K562 (cell line): ENCODE measurements around the gene ADAMTS14. TPM values are rescaled to one million over a fixed set of nuclear protein-coding genes. Genes with fewer than 3 reads are reported as not detected.

Experiments used
- ATAC-seq: fragments of 200-7000 bp; cut with Tn5 transposase; 3 replicates; pipeline ENCODE4 v1.9.1; 2020; ENCODE audit warnings: moderate library complexity
- BruUV-seq: library from RNA; stranded (reverse); fragments of 400-500 nt; replicated peaks from 2 replicates; lab custom pipeline; 2021; lab: Mats Ljungman, UMichigan
- CTCF ChIA-PET: fragments of 300-600 bp; formaldehyde crosslinking; extraction: SDS; loops from one replicate; lab custom pipeline; 2021; ENCODE audit warnings: low intra/inter-chr PET ratio; lab: Yijun Ruan, JAX
- POLR2A ChIA-PET: fragments of 300-600, 350-650 bp; sonication (Branson Sonifier 250); formaldehyde crosslinking; extraction: SDS; loops from one replicate; lab custom pipeline; 2021; ENCODE audit warnings: antibody characterized with exemption, inconsistent platforms; lab: Yijun Ruan, JAX
- DNase-seq, 4 experiments: peaks; one replicate each; pipeline versions ENCODE4 v3.0.0 to v3.0.0-alpha.2; 2011 to 2018; ENCODE audit warnings: low spot score in 3 of 4, mixed read lengths in 3 of 4; ENCODE audit errors: extremely low read depth in 1 of 4
- FAIRE-seq: peaks from 2 replicates; lab custom pipeline; 2011; peaks lifted over from hg19 to GRCh38; lab: Jason Lieb, UNC
- H2AFZ ChIP-seq: 2 replicates; pipeline ENCODE4 v1.6.0; 2011; ENCODE audit warnings: low read depth, low read length, control low read depth, inconsistent platforms
- H3K27ac ChIP-seq: fragments of 200-600 bp; 3 replicates; pipeline ENCODE4 v1.8.0; 2011; ENCODE audit warnings: low read depth, mild to moderate bottlenecking, control low read depth, inconsistent platforms, low read length, moderate library complexity, mixed read lengths; ENCODE audit errors: extremely low read depth
- H3K27me3 ChIP-seq, 2 experiments: fragments of 300-600 bp in 1 of 2; 2 replicates in 1 of 2; 3 replicates in 1 of 2; pipeline versions ENCODE4 v1.6.0 to v1.8.0; 2011; ENCODE audit warnings: inconsistent platforms in 2 of 2, low read length in 2 of 2, mild to moderate bottlenecking in 1 of 2, mixed read lengths in 1 of 2, moderate library complexity in 1 of 2; ENCODE audit not compliant: control insufficient read depth in 2 of 2, insufficient read depth in 2 of 2
- H3K36me3 ChIP-seq: fragments of 300-600 bp; 3 replicates; pipeline ENCODE4 v1.8.0; 2011; ENCODE audit warnings: mild to moderate bottlenecking, low read length, inconsistent platforms; ENCODE audit not compliant: control insufficient read depth, insufficient read depth
- H3K4me1 ChIP-seq, 2 experiments: fragments of 200-600 bp in 1 of 2; replicated peaks in 1 of 2; 2 replicates in 1 of 2; 3 replicates in 1 of 2; pipeline versions ENCODE4 v1.5.1 to v1.8.0; 2011; ENCODE audit warnings: inconsistent platforms in 2 of 2, low read length in 2 of 2, mild to moderate bottlenecking in 1 of 2, mixed read lengths in 1 of 2, moderate library complexity in 1 of 2; ENCODE audit not compliant: control insufficient read depth in 2 of 2, insufficient read depth in 2 of 2
- H3K4me2 ChIP-seq: 2 replicates; pipeline ENCODE4 v1.6.1; 2011; ENCODE audit warnings: low read length, control low read depth, inconsistent platforms, mixed read lengths; ENCODE audit not compliant: insufficient read depth
- H3K4me3 ChIP-seq: fragments of 200-600 bp; sonication (generic), shearing (Covaris generic); 2 replicates; pipeline ENCODE4 v1.5.1; 2016; ENCODE audit warnings: control low read depth, inconsistent platforms
- H3K79me2 ChIP-seq: fragments of 200-600 bp; 3 replicates; pipeline ENCODE4 v1.8.0; 2011; ENCODE audit warnings: low read length, inconsistent platforms; ENCODE audit not compliant: control insufficient read depth, insufficient read depth
- H3K9ac ChIP-seq, 2 experiments: 2 replicates each; pipeline versions ENCODE4 v1.6.0 to v1.6.1; 2011; ENCODE audit warnings: low read depth in 2 of 2, low read length in 2 of 2, control low read depth in 1 of 2, inconsistent platforms in 1 of 2, mild to moderate bottlenecking in 1 of 2, mixed read lengths in 1 of 2; ENCODE audit not compliant: insufficient read depth in 1 of 2
- H3K9me1 ChIP-seq: one replicate; pipeline ENCODE4 v1.6.0; 2011; ENCODE audit warnings: inconsistent platforms, mild to moderate bottlenecking, low read length, moderate library complexity; ENCODE audit not compliant: control insufficient read depth, insufficient read depth
- H3K9me3 ChIP-seq: replicated peaks from 2 replicates; pipeline ENCODE4 v1.5.1; 2011; ENCODE audit warnings: low read depth, low read length, inconsistent platforms; ENCODE audit not compliant: control insufficient read depth, insufficient read depth
- H4K20me1 ChIP-seq: replicated peaks from 2 replicates; pipeline ENCODE4 v1.6.1; 2011; ENCODE audit warnings: low read length, inconsistent platforms, mixed read lengths; ENCODE audit not compliant: control insufficient read depth, insufficient read depth
- ARID1B ChIP-seq: fragments of 450-650 bp; IDR thresholded peaks from 2 replicates; pipeline ENCODE4 v1.6.1; 2016; ENCODE audit warnings: antibody characterized with exemption, mild to moderate bottlenecking, inconsistent platforms
- ARID3B ChIP-seq: fragments of 250-450 bp; sonication (Bioruptor Pico); IDR thresholded peaks from 2 replicates; pipeline ENCODE4 v1.4.0; 2020; ENCODE audit warnings: borderline replicate concordance
- BRCA1 ChIP-seq, 2 experiments: fragments of 450-650 bp in 1 of 2; sonication (generic) in 1 of 2; formaldehyde crosslinking in 1 of 2; IDR thresholded peaks; 2 replicates each; pipeline versions ENCODE4 v1.5.0 to v1.6.1; 2017 to 2020; ENCODE audit warnings: mild to moderate bottlenecking in 1 of 2, missing genetic modification reagents in 1 of 2
- BRD4 ChIP-seq: fragments of 200-600 bp; sonication (generic); IDR thresholded peaks from 2 replicates; pipeline ENCODE4 v1.6.1; 2017; ENCODE audit warnings: inconsistent platforms
- GATAD2A ChIP-seq: fragments of 450-650 bp; IDR thresholded peaks from 2 replicates; pipeline ENCODE4 v1.6.1; 2017
- HMG20A ChIP-seq: fragments of 450-650 bp; formaldehyde crosslinking; conservative IDR thresholded peaks from 2 replicates; pipeline ENCODE4 v1.4.0; 2020; ENCODE audit warnings: mild to moderate bottlenecking, mixed read lengths
- KAT8 ChIP-seq: fragments of 450-650 bp; IDR thresholded peaks from 2 replicates; pipeline ENCODE4 v1.6.1; 2016; ENCODE audit warnings: low read depth, mild to moderate bottlenecking
- PTTG1 ChIP-seq: fragments of 450-650 bp; IDR thresholded peaks from 2 replicates; pipeline ENCODE4 v1.6.1; 2016; ENCODE audit warnings: low read depth, mild to moderate bottlenecking, missing genetic modification characterization, missing compliant biosample characterization
- SMAD4 ChIP-seq: fragments of 250-450 bp; sonication (Bioruptor Pico); conservative IDR thresholded peaks from 2 replicates; pipeline ENCODE4 v1.8.0; 2021; ENCODE audit warnings: inconsistent platforms, mild to moderate bottlenecking, moderate library complexity
- SNIP1 ChIP-seq: fragments of 450-650 bp; IDR thresholded peaks from 2 replicates; pipeline ENCODE4 v1.7.1; 2017; ENCODE audit warnings: low read depth, mild to moderate bottlenecking
- TARDBP ChIP-seq: fragments of 450-650 bp; IDR thresholded peaks from 2 replicates; pipeline ENCODE4 v1.6.1; 2016
- in situ Hi-C: fragments of 300-500 bp; cut with MboI; formaldehyde crosslinking; loops from 4 replicates; pipeline ENCODE4 v1.15.0; 2018; ENCODE audit warnings: inconsistent platforms, mixed read lengths
- intact Hi-C: fragments of 100-400 bp; cut with micrococcal nuclease; formaldehyde crosslinking; loops from 2 replicates; pipeline ENCODE4 v1.14.2; 2022
- polyA plus RNA-seq, 8 experiments: library from polyadenylated mRNA; depleted of rRNA in 4 of 8; stranded (reverse) in 5 of 8; unstranded in 3 of 8; fragments of >200 nt; fragmentation: Nextera tagmentation in 2 of 8; fragmentation: Illumina TruSeq in 1 of 8; extraction: Ambion mirVana in 2 of 8; extraction: Trizol in 1 of 8; gene quantifications; 2 replicates each; pipeline versions ENCODE4 v1.2.1 to v1.2.3, GENCODE V29; 2011 to 2014; ENCODE audit warnings: inconsistent platforms in 1 of 8, missing spikeins in 1 of 8
- total RNA-seq, 7 experiments: library from RNA; depleted of rRNA in 6 of 7; stranded (reverse); fragments of >200 nt in 6 of 7; fragmentation: Illumina TruSeq in 2 of 7; extraction: Trizol in 2 of 7; gene quantifications; 2 replicates each; pipeline versions ENCODE4 v1.2.1 to v1.2.3, GENCODE V29; 2011 to 2021; ENCODE audit warnings: low replicate concordance in 1 of 7
- TF ChIP-seq, protein P1 (sequence below): sonication (generic); formaldehyde crosslinking; IDR thresholded peaks from 2 replicates; pipeline ENCODE4 v1.5.0; 2020; ENCODE audit warnings: missing genetic modification reagents
- TF ChIP-seq, protein P2 (sequence below): fragments of 450-650 bp; IDR thresholded peaks from 2 replicates; pipeline ENCODE4 v1.6.1; 2017; ENCODE audit warnings: antibody characterized with exemption
- TF ChIP-seq, protein P3 (sequence below): fragments of 250-450 bp; sonication (Bioruptor Pico); IDR thresholded peaks from 2 replicates; pipeline ENCODE4 v1.4.0; 2020

The ADAMTS14 gene
- total and polyA plus RNA-seq, 9 of the 15 experiments (the other 6 are each of a cell fraction or from before 2014, with no cell fraction given), result 0.04 to 37.4 (median 15.9) TPM

DNA sequence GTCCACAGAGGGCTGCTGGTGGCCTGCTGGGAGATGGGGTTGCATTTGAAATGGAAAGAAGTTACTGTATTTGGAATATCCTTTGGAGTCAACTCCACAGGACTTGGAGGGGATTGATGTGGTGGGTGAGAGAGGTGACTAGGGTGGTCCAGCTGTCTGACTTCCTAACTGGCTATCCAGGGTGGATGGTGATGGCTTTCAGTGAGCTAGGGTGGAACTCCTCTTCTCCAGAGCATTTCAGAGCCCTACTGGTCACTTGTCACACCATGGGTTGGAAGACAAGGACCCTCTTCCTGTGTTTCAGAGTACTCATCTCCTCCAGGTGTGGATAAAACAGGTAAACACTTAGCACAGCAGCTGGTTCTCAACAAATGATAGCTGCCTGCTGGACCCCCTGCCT lies 3.3 kb upstream of the ADAMTS14 start:
- Histone ChIP-seq H3K27ac (peak overlapping the region; percentile 82), H3K27me3 (no peaks in the 10 kb centered on the region), H2AFZ (peak overlapping the region; percentile 79), H3K9ac (peak overlapping the region; percentile 57 to 85; a peak in 3 of 4 replicates), H3K4me3 (no peak overlapping the region), H3K79me2 (peaks cover 28% of the 10 kb centered on the region), H3K9me1 (no peaks in the 10 kb centered on the region), H4K20me1 (no peaks in the 10 kb centered on the region), H3K9me3 (no peaks in the 10 kb centered on the region), H3K4me1 (peaks cover 73 to 86% of the 10 kb centered on the region in 2 experiments), H3K36me3 (peaks cover 1% of the 10 kb centered on the region; the same call in 1 of the 3 replicates), H3K4me2 (peak overlapping the region; percentile 58)
- intact Hi-C loops, result no loop called here
- no TSS peak for BruUV-seq
- FAIRE-seq (no peak), DNase-seq (no peak), ATAC-seq (no peak)
- CTCF ChIA-PET, result no interaction called here
- POLR2A ChIA-PET, result interaction anchor here (0.6 to 2.5 kb wide), 4 partner anchors 8 to 110 kb away, joined by 3 to 8 read pairs (median 5); no protein-coding TSS in a partner anchor
- in situ Hi-C loops, result no loop called here
- no peak for TF ChIP-seq SNIP1
- TF ChIP-seq, protein P1, sequence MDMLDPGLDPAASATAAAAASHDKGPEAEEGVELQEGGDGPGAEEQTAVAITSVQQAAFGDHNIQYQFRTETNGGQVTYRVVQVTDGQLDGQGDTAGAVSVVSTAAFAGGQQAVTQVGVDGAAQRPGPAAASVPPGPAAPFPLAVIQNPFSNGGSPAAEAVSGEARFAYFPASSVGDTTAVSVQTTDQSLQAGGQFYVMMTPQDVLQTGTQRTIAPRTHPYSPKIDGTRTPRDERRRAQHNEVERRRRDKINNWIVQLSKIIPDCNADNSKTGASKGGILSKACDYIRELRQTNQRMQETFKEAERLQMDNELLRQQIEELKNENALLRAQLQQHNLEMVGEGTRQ (CRISPR knock-in tag), result no peak
- no peak for TF ChIP-seq HMG20A (CRISPR knock-in tag)
- no peak for TF ChIP-seq BRCA1 (IDR thresholded peaks at IDR 0.05)
- TF ChIP-seq BRCA1 (CRISPR knock-in tag; IDR thresholded peaks at IDR 0.05), result peak; percentile 55; the same call in 1 of the 2 replicates
- TF ChIP-seq BRD4, result no peak
- TF ChIP-seq ARID3B (CRISPR knock-in tag), result no peak
- TF ChIP-seq, protein P2, sequence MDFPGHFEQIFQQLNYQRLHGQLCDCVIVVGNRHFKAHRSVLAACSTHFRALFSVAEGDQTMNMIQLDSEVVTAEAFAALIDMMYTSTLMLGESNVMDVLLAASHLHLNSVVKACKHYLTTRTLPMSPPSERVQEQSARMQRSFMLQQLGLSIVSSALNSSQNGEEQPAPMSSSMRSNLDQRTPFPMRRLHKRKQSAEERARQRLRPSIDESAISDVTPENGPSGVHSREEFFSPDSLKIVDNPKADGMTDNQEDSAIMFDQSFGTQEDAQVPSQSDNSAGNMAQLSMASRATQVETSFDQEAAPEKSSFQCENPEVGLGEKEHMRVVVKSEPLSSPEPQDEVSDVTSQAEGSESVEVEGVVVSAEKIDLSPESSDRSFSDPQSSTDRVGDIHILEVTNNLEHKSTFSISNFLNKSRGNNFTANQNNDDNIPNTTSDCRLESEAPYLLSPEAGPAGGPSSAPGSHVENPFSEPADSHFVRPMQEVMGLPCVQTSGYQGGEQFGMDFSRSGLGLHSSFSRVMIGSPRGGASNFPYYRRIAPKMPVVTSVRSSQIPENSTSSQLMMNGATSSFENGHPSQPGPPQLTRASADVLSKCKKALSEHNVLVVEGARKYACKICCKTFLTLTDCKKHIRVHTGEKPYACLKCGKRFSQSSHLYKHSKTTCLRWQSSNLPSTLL, result no peak
- no peak for TF ChIP-seq GATAD2A
- TF ChIP-seq TARDBP, result no peak
- no peak for TF ChIP-seq ARID1B
- no peak for TF ChIP-seq SMAD4 (CRISPR knock-in tag)
- no peak for TF ChIP-seq KAT8
- TF ChIP-seq, protein P3, sequence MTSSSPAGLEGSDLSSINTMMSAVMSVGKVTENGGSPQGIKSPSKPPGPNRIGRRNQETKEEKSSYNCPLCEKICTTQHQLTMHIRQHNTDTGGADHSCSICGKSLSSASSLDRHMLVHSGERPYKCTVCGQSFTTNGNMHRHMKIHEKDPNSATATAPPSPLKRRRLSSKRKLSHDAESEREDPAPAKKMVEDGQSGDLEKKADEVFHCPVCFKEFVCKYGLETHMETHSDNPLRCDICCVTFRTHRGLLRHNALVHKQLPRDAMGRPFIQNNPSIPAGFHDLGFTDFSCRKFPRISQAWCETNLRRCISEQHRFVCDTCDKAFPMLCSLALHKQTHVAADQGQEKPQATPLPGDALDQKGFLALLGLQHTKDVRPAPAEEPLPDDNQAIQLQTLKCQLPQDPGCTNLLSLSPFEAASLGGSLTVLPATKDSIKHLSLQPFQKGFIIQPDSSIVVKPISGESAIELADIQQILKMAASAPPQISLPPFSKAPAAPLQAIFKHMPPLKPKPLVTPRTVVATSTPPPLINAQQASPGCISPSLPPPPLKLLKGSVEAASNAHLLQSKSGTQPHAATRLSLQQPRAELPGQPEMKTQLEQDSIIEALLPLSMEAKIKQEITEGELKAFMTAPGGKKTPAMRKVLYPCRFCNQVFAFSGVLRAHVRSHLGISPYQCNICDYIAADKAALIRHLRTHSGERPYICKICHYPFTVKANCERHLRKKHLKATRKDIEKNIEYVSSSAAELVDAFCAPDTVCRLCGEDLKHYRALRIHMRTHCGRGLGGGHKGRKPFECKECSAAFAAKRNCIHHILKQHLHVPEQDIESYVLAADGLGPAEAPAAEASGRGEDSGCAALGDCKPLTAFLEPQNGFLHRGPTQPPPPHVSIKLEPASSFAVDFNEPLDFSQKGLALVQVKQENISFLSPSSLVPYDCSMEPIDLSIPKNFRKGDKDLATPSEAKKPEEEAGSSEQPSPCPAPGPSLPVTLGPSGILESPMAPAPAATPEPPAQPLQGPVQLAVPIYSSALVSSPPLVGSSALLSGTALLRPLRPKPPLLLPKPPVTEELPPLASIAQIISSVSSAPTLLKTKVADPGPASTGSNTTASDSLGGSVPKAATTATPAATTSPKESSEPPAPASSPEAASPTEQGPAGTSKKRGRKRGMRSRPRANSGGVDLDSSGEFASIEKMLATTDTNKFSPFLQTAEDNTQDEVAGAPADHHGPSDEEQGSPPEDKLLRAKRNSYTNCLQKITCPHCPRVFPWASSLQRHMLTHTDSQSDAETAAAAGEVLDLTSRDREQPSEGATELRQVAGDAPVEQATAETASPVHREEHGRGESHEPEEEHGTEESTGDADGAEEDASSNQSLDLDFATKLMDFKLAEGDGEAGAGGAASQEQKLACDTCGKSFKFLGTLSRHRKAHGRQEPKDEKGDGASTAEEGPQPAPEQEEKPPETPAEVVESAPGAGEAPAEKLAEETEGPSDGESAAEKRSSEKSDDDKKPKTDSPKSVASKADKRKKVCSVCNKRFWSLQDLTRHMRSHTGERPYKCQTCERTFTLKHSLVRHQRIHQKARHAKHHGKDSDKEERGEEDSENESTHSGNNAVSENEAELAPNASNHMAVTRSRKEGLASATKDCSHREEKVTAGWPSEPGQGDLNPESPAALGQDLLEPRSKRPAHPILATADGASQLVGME, result no peak
- no peak for TF ChIP-seq PTTG1
